ENCODE results near the gene DPP6.

DNA sequence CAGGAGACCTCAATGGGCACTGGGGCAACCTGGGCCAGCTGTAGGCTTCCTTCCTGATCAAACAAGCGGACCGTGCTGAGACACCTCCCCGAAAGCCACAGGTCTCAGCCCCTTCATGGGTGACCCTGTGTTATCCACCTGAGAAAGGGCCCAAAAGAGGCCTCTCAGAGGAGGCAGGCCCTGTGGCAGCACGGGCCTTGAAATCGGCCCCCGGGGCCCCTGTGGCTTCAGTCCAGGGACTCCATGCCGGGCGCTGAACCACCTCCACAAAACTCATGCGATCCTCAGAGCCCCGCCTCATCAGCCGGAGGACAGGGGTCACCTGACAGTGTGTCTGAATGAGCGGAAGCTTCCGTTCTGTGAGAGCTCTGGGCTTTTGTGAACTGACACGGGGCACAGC lies 643.6 kb downstream of the DPP6 start:
- no peak for TF ChIP-seq SUZ12 (IDR thresholded peaks at IDR 0.05)
- no peak for TF ChIP-seq FOXK2 (IDR thresholded peaks at IDR 0.05)
- TF ChIP-seq ZNF384 (IDR thresholded peaks at IDR 0.05) = no peak
- no peak for TF ChIP-seq ELF4 (IDR thresholded peaks at IDR 0.05)
- TF ChIP-seq SP1 (IDR thresholded peaks at IDR 0.05) = no peak
- no peak for TF ChIP-seq LEF1 (IDR thresholded peaks at IDR 0.05; ENCODE audit: borderline replicate concordance)
- TF ChIP-seq TARDBP (IDR thresholded peaks at IDR 0.05) = no peak
- no peak for TF ChIP-seq BHLHE40 (IDR thresholded peaks at IDR 0.05; ENCODE audit: borderline replicate concordance)
- no peak for TF ChIP-seq FOXA1 (IDR thresholded peaks at IDR 0.05)
- TF ChIP-seq FOXM1 (IDR thresholded peaks at IDR 0.05; ENCODE audit: borderline replicate concordance) = no peak
- TF ChIP-seq HDGF (IDR thresholded peaks at IDR 0.05; ENCODE audit: borderline replicate concordance) = no peak
- TF ChIP-seq, protein P1, sequence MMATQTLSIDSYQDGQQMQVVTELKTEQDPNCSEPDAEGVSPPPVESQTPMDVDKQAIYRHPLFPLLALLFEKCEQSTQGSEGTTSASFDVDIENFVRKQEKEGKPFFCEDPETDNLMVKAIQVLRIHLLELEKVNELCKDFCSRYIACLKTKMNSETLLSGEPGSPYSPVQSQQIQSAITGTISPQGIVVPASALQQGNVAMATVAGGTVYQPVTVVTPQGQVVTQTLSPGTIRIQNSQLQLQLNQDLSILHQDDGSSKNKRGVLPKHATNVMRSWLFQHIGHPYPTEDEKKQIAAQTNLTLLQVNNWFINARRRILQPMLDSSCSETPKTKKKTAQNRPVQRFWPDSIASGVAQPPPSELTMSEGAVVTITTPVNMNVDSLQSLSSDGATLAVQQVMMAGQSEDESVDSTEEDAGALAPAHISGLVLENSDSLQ (IDR thresholded peaks at IDR 0.05) = no peak
- TF ChIP-seq L3MBTL2 (conservative IDR thresholded peaks at IDR 0.05) = no peak

Data from HEK293T (cell line).